K562 (cell line): ENCODE results near the gene EFCAB7.

ENCODE experiments used
- ELF4 ChIP-seq: fragments of 450-650 bp; formaldehyde crosslinking; IDR thresholded peaks from 2 replicates; pipeline ENCODE4 v1.4.0; 2022; ENCODE audit warnings: missing genetic modification characterization
- EZH2 ChIP-seq: IDR thresholded peaks from 2 replicates; pipeline ENCODE4 v1.6.1; 2012; ENCODE audit warnings: low read depth, mild to moderate bottlenecking, inconsistent platforms, low read length, borderline replicate concordance
- KDM1A ChIP-seq, 2 experiments: fragments of 450-650 bp; IDR thresholded peaks; 2 replicates each; pipeline ENCODE4 v1.6.1; 2016; ENCODE audit warnings: mild to moderate bottlenecking in 2 of 2
- POLR3A ChIP-seq: IDR thresholded peaks from 2 replicates; pipeline ENCODE4 v1.6.1; 2011; ENCODE audit warnings: borderline replicate concordance, mild to moderate bottlenecking, moderate library complexity; ENCODE audit not compliant: insufficient read length, insufficient read depth; ENCODE audit errors: extremely low read depth
- RFX5 ChIP-seq: IDR thresholded peaks from 2 replicates; pipeline ENCODE4 v1.6.1; 2011; ENCODE audit warnings: low read depth, mild to moderate bottlenecking, improper control_type of control experiment, low read length
- ZNF407 ChIP-seq: fragments of 450-650 bp; IDR thresholded peaks from 2 replicates; pipeline ENCODE4 v1.6.1; 2016; ENCODE audit warnings: low read depth

- TF ChIP-seq POLR3A (no peak), RFX5 (no peak), ZNF407 (no peak), KDM1A (IDR thresholded peaks at IDR 0.05) (no peak), EZH2 (no peak), ELF4 (no peak)
These were observed 76.9 kb downstream of the EFCAB7 start for GRCh38 chr1:63600248-63600647.
